Glutamatergic neuron (in vitro differentiated cells): ENCODE measurements around the gene CMTM5. TPM values are rescaled to one million over a fixed set of nuclear protein-coding genes. Genes with fewer than 3 reads are reported as not detected.

Source experiments
- DNase-seq: peaks from one replicate; pipeline ENCODE4 v3.0.0; 2022
- H3K27ac Mint-ChIP-seq: one replicate; pipeline ENCODE4 v1.8.0; 2020; ENCODE audit warnings: mild to moderate bottlenecking, mixed read lengths, inconsistent platforms; ENCODE audit not compliant: unreplicated experiment
- H3K27me3 Mint-ChIP-seq: one replicate; pipeline ENCODE4 v1.8.0; 2020; ENCODE audit warnings: mild to moderate bottlenecking, moderate library complexity, mixed read lengths, inconsistent platforms; ENCODE audit not compliant: unreplicated experiment
- H3K36me3 Mint-ChIP-seq: one replicate; pipeline ENCODE4 v1.8.0; 2020; ENCODE audit warnings: mild to moderate bottlenecking, mixed read lengths, inconsistent platforms; ENCODE audit not compliant: unreplicated experiment
- H3K4me1 Mint-ChIP-seq: one replicate; pipeline ENCODE4 v1.8.0; 2020; ENCODE audit warnings: mild to moderate bottlenecking, low read depth, mixed read lengths, inconsistent platforms; ENCODE audit not compliant: unreplicated experiment
- H3K4me3 Mint-ChIP-seq: one replicate; pipeline ENCODE4 v1.8.0; 2020; ENCODE audit warnings: mild to moderate bottlenecking, mixed read lengths, inconsistent platforms; ENCODE audit not compliant: unreplicated experiment
- H3K9me3 Mint-ChIP-seq: one replicate; pipeline ENCODE4 v1.8.0; 2020; ENCODE audit warnings: mild to moderate bottlenecking, moderate library complexity, mixed read lengths, inconsistent platforms; ENCODE audit not compliant: unreplicated experiment
- CTCF ChIP-seq: fragments of 200-600 bp; sonication (generic); IDR thresholded peaks from one replicate; pipeline ENCODE4 v1.5.0; 2021; ENCODE audit not compliant: partially characterized antibody, unreplicated experiment
- total RNA-seq: library from RNA; stranded (reverse); fragmentation: NEBNext Ultra II Directional; extraction: Animal tissue kit (Norgen Biotek cat#: 25700); gene quantifications from one replicate; pipeline ENCODE4 v1.2.1, GENCODE V29; 2021; ENCODE audit not compliant: unreplicated experiment

CMTM5 gene
- total RNA-seq, 1 donor from 2014 or later: not detected

GRCh38 chr14:23381871-23382270 is 5.0 kb downstream of the CMTM5 start:
- Mint-ChIP-seq H3K4me3 (no peak overlapping the region), H3K9me3 (peaks cover 5% of the 10 kb centered on the region), H3K27ac (no peak overlapping the region), H3K27me3 (peaks cover 4% of the 10 kb centered on the region), H3K36me3 (peaks cover 4% of the 10 kb centered on the region), H3K4me1 (peaks cover 27% of the 10 kb centered on the region)
- no peak for DNase-seq
- no peak for TF ChIP-seq CTCF

GRCh38 chr14:23382276-23382675 is 5.4 kb downstream of the CMTM5 start:
- no peak for TF ChIP-seq CTCF
- peaks cover 24% of the 10 kb centered on the region for H3K4me1 Mint-ChIP-seq
- peaks cover 5% of the 10 kb centered on the region for H3K9me3 Mint-ChIP-seq
- no peak for DNase-seq
- H3K27me3 Mint-ChIP-seq: peaks cover 4% of the 10 kb centered on the region
- no peak overlapping the region for H3K27ac Mint-ChIP-seq
- peaks cover 7% of the 10 kb centered on the region for H3K36me3 Mint-ChIP-seq
- H3K4me3 Mint-ChIP-seq: no peak overlapping the region

GRCh38 chr14:23382731-23383440 is 6.0 kb downstream of the CMTM5 start:
- TF ChIP-seq CTCF: no peak
- Mint-ChIP-seq H3K9me3 (peaks cover 4% of the 10 kb centered on the region), H3K27ac (no peak overlapping the region), H3K4me1 (peaks cover 22% of the 10 kb centered on the region), H3K36me3 (peaks cover 9% of the 10 kb centered on the region), H3K4me3 (no peak overlapping the region), H3K27me3 (peaks cover 7% of the 10 kb centered on the region)
- no peak for DNase-seq

- no peak for DNase-seq
- Mint-ChIP-seq H3K27ac (no peak overlapping the region), H3K4me1 (peaks cover 22% of the 10 kb centered on the region), H3K4me3 (no peak overlapping the region), H3K36me3 (peaks cover 9% of the 10 kb centered on the region), H3K9me3 (peaks cover 5% of the 10 kb centered on the region), H3K27me3 (peaks cover 15% of the 10 kb centered on the region)
- TF ChIP-seq CTCF: no peak
These were observed 7.7 kb downstream of the CMTM5 start for GRCh38 chr14:23384364-23385080.

GRCh38 chr14:23385244-23385641 is 8.4 kb downstream of the CMTM5 start:
- no peak for TF ChIP-seq CTCF
- H3K9me3 Mint-ChIP-seq: peaks cover 5% of the 10 kb centered on the region
- no peak overlapping the region for H3K4me3 Mint-ChIP-seq
- H3K27me3 Mint-ChIP-seq: peaks cover 15% of the 10 kb centered on the region
- H3K4me1 Mint-ChIP-seq: peaks cover 19% of the 10 kb centered on the region
- H3K27ac Mint-ChIP-seq: no peak overlapping the region
- DNase-seq: no peak
- peaks cover 9% of the 10 kb centered on the region for H3K36me3 Mint-ChIP-seq
